Adrenal gland (tissue), 12 donors: Measurements from ENCODE around the gene HLA-DQB1. TPM values are rescaled to one million over a fixed set of nuclear protein-coding genes. Genes with fewer than 3 reads are reported as not detected.
"Not testable (repeated sequence)": the region's sequence is repeated elsewhere in the genome, so short reads cannot be mapped to it uniquely, and the experiment has no call there.

ENCODE experiments used
- DNase-seq, 7 donors: peaks; one replicate each; pipeline ENCODE4 v3.0.0-alpha.2; 2019 to 2020
- H3K27ac ChIP-seq, 5 donors: fragments of 200-600 bp; sonication (generic) in 4 of 5; 1 replicate in 3 of 5; 2 replicates in 2 of 5; pipeline versions ENCODE4 v1.5.1 to v1.8.0; 2016 to 2020; ENCODE audit warnings: mild to moderate bottlenecking in 1 of 5
- H3K27me3 ChIP-seq: fragments of 200-600 bp; 2 replicates; pipeline ENCODE4 v1.8.0; 2021
- H3K36me3 ChIP-seq, 2 donors: fragments of 200-600 bp; replicated peaks in 1 of 2; 1 replicate in 1 of 2; 2 replicates in 1 of 2; pipeline versions ENCODE4 v1.5.1 to v1.8.0; 2018 to 2022
- H3K4me1 ChIP-seq, 2 donors: fragments of 200-600 bp; replicated peaks in 1 of 2; 1 replicate in 1 of 2; 2 replicates in 1 of 2; pipeline versions ENCODE4 v1.5.1 to v1.8.0; 2018 to 2021
- H3K4me3 ChIP-seq, 4 donors: fragments of 200-600 bp; sonication (generic) in 3 of 4; one replicate each; pipeline ENCODE4 v1.5.1; 2016 to 2018
- H3K9me3 ChIP-seq, 3 donors: fragments of 200-600 bp; sonication (generic) in 1 of 3; replicated peaks in 1 of 3; 1 replicate in 2 of 3; 2 replicates in 1 of 3; pipeline versions ENCODE4 v1.5.1 to v1.8.0; 2016 to 2021
- CTCF ChIP-seq, 6 experiments: fragments of 450-650 bp in 4 of 6; fragments of 200-600 bp in 2 of 6; sonication (generic) in 1 of 6; IDR thresholded peaks; 1 replicate in 5 of 6; 2 replicates in 1 of 6; pipeline versions ENCODE4 v1.5.1 to v1.8.0; 2016 to 2021; ENCODE audit warnings: antibody characterized with exemption in 6 of 6, mild to moderate bottlenecking in 2 of 6, moderate library complexity in 1 of 6
- POLR2A ChIP-seq, 2 donors: fragments of 450-650 bp; IDR thresholded peaks; one replicate each; pipeline ENCODE4 v1.6.1; 2017; ENCODE audit warnings: antibody characterized with exemption in 2 of 2, mild to moderate bottlenecking in 2 of 2, moderate library complexity in 1 of 2
- WGBS, 4 donors: extraction: QIAGEN DNeasy Blood & Tissue Kit in 2 of 4; methylation state at CpG; one replicate each; pipeline versions ENCODE4 v1.1.5 to v1.1.7; 2013 to 2017; 5-methylcytosine and 5-hydroxymethylcytosine counted together
- intact Hi-C, 2 donors: fragments of 100-400 bp; cut with DNase I; formaldehyde crosslinking; loops; one replicate each; pipeline versions ENCODE4 v1.14.1 to v1.15.0; 2022 to 2023
- polyA plus RNA-seq, 3 donors: library from polyadenylated mRNA; stranded (reverse); fragments of 200-250 nt in 2 of 3; fragments of 350-450 nt in 1 of 3; fragmentation: Illumina TruSeq in 1 of 3; extraction: RNeasy Lipid Tissue Mini Kit (QIAGEN cat#74804) in 1 of 3; gene quantifications; one replicate each; pipeline ENCODE4 v1.2.3, GENCODE V29; 2013 to 2014
- total RNA-seq, 9 donors: library from RNA; depleted of rRNA in 4 of 9; stranded (reverse); fragments of >200 nt in 4 of 9; fragments of 120-200 nt in 1 of 9; fragmentation: NEBNext Ultra II Directional in 1 of 9; extraction: Animal tissue kit (Norgen Biotek cat#: 25700) in 1 of 9; gene quantifications; one replicate each; pipeline versions ENCODE4 v1.1.0 to v1.2.4, GENCODE V29; 2013 to 2023
- donor health status: healthy with polysubstance abuse.
- donor health status: Bipolar disorder and iron deficiency.
- donor health status: DM: yes; HTN: yes; CAD: no.
- donor health status: DM: no; HTN: no; CAD: no.
- donor health status: DM: no; HTN: no; CAD: no.
- donor health status: DM: yes; HTN: yes; CAD: no.

The HLA-DQB1 gene
- total and polyA plus RNA-seq, 12 donors, result 1.4 to 208 (median 9.4) TPM

- 16 to 91% (median 44%) methylated on average over 5 of the region's 5 CpGs for WGBS, 4 donors
- Histone ChIP-seq H3K4me1 (no peaks in the 10 kb centered on the region), H3K27me3 (no peaks in the 10 kb centered on the region), H3K27ac (no peak overlapping the region), H3K36me3 (no peaks in the 10 kb centered on the region), H3K9me3 (no peaks in the 10 kb centered on the region), H3K4me3 (no peak overlapping the region)
- DNase-seq, result no peak
- intact Hi-C loops, result no loop called here
- TF ChIP-seq CTCF (IDR thresholded peaks at IDR 0.05), result no peak
- no peak for TF ChIP-seq POLR2A (IDR thresholded peaks at IDR 0.05)
Measured at GRCh38 chr6:32662836-32663235, 3.6 kb downstream of the HLA-DQB1 start.

DNA sequence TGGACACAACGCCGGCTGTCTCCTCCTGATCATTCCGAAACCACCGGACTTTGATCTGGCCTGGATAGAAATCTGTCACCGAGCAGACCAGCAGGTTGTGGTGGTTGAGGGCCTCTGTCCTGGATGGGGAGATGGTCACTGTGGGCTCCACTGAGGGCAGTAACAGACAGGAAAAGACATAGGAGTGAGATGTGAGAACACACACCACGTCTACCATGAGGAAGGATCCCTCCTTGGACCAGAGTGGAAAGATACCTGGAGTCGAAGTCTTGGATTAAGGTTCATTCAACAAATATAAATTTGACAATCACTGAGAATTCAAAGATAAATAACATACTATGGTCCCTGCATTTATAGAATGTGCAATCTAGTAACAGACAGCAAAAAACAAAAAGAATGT lies 4.4 kb downstream of the HLA-DQB1 start:
- no peak for TF ChIP-seq CTCF (IDR thresholded peaks at IDR 0.05)
- no peak for TF ChIP-seq POLR2A (IDR thresholded peaks at IDR 0.05)
- H3K4me1 ChIP-seq, result no peaks in the 10 kb centered on the region
- no peaks in the 10 kb centered on the region for H3K27me3 ChIP-seq
- intact Hi-C loops, result no loop called here
- 0 to 96% (median 73%) methylated on average over 1 to 7 of the region's 7 CpGs; no CpG with 5 or more reads in 1 of the 4 donors for WGBS, 4 donors
- no peak for DNase-seq
- H3K9me3 ChIP-seq, result no peaks in the 10 kb centered on the region
- no peak overlapping the region for H3K4me3 ChIP-seq
- no peak overlapping the region for H3K27ac ChIP-seq
- H3K36me3 ChIP-seq, result no peaks in the 10 kb centered on the region

- H3K9me3 ChIP-seq, result no peaks in the 10 kb centered on the region
- no peak for TF ChIP-seq CTCF (IDR thresholded peaks at IDR 0.05)
- no peak for TF ChIP-seq POLR2A (IDR thresholded peaks at IDR 0.05)
- H3K27ac ChIP-seq, result no peak overlapping the region
- intact Hi-C loops, result no loop called here
- no peak for DNase-seq
- H3K27me3 ChIP-seq, result no peaks in the 10 kb centered on the region
- H3K4me3 ChIP-seq, result no peak overlapping the region
- H3K36me3 ChIP-seq, result no peaks in the 10 kb centered on the region
- 38 to 54% (median 51%) methylated on average over 3 to 4 of the region's 4 CpGs for WGBS, 4 donors
- no peaks in the 10 kb centered on the region for H3K4me1 ChIP-seq
Measured at GRCh38 chr6:32659856-32660595, 6.4 kb downstream of the HLA-DQB1 start.

- Histone ChIP-seq H3K27ac (no peak overlapping the region), H3K27me3 (no peaks in the 10 kb centered on the region), H3K4me1 (no peaks in the 10 kb centered on the region), H3K4me3 (no peak overlapping the region), H3K36me3 (no peaks in the 10 kb centered on the region), H3K9me3 (no peaks in the 10 kb centered on the region)
- TF ChIP-seq CTCF (IDR thresholded peaks at IDR 0.05), result no peak
- TF ChIP-seq POLR2A (IDR thresholded peaks at IDR 0.05), result no peak
- WGBS, 4 donors, result 34 to 83% (median 43%) methylated on average over 5 to 6 of the region's 6 CpGs
- intact Hi-C loops, result no loop called here
- DNase-seq, result no peak
Measured at GRCh38 chr6:32658268-32658897, 8.1 kb downstream of the HLA-DQB1 start.

DNA sequence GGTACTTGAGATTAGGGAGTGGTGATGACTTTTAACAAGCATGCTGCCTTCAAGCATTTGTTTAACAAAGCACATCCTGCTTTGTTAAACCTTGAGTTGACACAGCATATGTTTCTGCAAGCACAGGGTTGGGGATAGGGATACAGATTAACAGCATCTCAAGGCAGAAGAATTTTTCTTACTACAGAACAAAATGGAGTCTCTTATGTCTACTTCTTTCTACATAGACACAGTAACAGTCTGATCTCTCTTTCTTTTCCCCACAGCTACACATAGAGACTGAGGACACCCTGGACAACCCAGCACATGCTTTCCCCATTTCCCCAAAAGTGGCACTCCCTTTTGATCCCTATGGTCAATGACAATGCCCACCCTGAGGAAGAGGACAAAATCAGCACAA lies 8.6 kb downstream of the HLA-DQB1 start:
- DNase-seq, H3K27me3 ChIP-seq, intact Hi-C loops: not testable (repeated sequence)

GRCh38 chr6:32657329-32657728 lies 9.1 kb downstream of the HLA-DQB1 start:
- H3K36me3 ChIP-seq, H3K9me3 ChIP-seq, H3K4me3 ChIP-seq, intact Hi-C loops, H3K27ac ChIP-seq, H3K4me1 ChIP-seq, DNase-seq, H3K27me3 ChIP-seq: not testable (repeated sequence)
- 49% methylated on average over 5 to 6 of the region's 6 CpGs; no CpG with 5 or more reads in 2 of the 4 donors for WGBS, 4 donors

More for the DNA sequence above, 8.6 kb downstream of the HLA-DQB1 start:
- not testable (repeated sequence) for H3K4me1 ChIP-seq, H3K9me3 ChIP-seq, H3K36me3 ChIP-seq, H3K27ac ChIP-seq, H3K4me3 ChIP-seq
